T-helper 2 cell treated with Interferon-gamma antibody and Interleukin-4, amounts not matched to agents 100 ng/mL and 5 ng/mL, for 36 hours (primary cell): ENCODE measurements around the gene PIGU. TPM values are rescaled to one million over a fixed set of nuclear protein-coding genes. Genes with fewer than 3 reads are reported as not detected.
"Not testable (repeated sequence)": the region's sequence is repeated elsewhere in the genome, so short reads cannot be mapped to it uniquely, and the experiment has no call there.

ENCODE experiments used
- intact Hi-C: fragments of 100-400 bp; cut with micrococcal nuclease; formaldehyde crosslinking; loops from one replicate; pipeline ENCODE4 v1.15.1; 2023
- total RNA-seq: library from RNA; stranded (reverse); gene quantifications from 2 replicates; pipeline ENCODE4 v1.2.3, GENCODE V29; 2022

Gene PIGU
- total RNA-seq, 1 donor from 2014 or later, result 22.0 TPM

DNA sequence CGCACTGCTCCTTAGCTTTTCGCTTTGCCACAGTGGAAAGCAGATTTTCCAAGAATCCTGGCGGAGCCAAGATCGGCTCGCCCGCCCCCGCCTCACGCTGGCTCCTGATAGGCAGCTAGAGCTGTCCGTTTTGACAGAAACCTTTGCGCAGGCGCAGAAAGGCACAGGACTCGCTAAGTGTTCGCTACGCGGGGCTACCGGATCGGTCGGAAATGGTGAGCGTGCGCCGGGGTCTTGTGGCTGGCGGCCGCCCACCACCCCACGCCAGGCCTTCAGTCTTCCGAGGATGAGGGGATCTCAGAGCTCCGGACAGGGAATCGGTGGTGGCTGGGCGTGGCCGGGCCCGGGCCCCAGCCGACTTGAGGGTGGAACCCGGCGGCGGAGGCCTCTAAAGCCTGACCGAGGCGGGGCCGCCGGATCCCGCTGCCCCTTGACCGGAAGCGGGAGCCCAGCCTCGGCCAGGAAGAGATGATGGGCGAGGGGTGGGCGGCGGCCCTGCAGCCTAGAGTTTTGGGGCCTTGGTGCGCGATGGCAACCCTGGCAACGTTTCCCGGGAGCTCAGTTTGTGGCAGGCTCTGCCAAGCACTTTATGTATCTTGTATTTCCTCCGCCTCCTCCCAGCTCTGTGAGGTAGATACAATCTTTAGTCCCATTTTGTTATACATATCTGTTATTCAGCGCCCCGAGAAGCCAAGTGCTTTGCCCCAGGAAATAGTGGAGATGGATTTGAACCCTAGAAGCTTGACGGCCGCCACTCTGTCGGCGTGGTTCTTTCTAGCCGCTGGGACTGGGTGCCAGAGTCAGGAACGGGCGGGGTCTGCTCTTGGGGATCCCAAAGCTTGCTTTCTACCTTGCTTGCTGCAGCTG is 160.4 kb downstream of the PIGU start, which contains the start of gene DYNLRB1:
DYNLRB1 (plus strand) TSS at position 176 of the 867 bp plus-strand sequence; CDS start at position 213, 37 bp downstream.
- intact Hi-C loops, result loop anchor here (1.0 to 2.0 kb wide), 5 partner anchors 161 to 524 kb away; partner anchors contain the start of genes AHCY, PIGU and RALY

DNA sequence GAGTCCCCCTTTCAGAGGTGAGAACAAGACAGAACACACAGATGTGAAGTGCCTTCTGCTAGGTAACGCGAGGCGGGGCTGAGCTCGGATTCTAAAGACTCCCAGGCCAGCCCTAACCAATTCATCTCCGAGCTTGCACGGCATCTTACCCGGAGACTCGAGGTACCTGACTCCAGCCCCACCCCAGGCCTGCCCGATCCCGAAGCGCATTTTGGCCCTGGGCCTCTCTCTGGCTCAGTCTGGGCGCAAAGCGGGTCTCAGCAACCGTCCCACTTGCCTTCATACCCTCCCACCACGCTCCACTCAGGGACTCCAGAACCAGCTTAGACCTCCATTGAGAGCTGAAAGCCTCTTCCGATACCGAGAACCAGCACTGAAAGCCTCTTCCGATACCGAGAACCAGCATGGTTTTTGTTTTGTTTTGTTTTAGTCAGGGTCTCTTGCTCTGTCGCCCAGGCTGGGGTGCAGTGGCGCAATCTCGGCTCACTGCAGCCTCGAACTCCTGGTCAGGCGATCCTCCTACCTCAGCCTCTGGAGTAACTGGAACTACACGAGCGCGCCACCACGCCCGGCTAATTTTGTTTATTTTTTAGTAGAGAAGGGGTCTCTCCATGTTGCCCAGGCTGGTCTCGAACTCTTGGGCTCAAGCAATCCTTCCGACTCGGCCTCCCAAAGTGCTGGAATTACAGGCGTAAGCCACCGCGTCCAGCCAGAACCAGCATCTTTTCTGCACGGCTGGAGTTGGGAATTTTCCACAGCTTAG is 161.2 kb downstream of the PIGU start:
- intact Hi-C loops, result loop anchor here (1.0 to 2.0 kb wide), 6 partner anchors 152 to 523 kb away; partner anchors contain the start of genes AHCY, ITCH, PIGU and RALY

DNA sequence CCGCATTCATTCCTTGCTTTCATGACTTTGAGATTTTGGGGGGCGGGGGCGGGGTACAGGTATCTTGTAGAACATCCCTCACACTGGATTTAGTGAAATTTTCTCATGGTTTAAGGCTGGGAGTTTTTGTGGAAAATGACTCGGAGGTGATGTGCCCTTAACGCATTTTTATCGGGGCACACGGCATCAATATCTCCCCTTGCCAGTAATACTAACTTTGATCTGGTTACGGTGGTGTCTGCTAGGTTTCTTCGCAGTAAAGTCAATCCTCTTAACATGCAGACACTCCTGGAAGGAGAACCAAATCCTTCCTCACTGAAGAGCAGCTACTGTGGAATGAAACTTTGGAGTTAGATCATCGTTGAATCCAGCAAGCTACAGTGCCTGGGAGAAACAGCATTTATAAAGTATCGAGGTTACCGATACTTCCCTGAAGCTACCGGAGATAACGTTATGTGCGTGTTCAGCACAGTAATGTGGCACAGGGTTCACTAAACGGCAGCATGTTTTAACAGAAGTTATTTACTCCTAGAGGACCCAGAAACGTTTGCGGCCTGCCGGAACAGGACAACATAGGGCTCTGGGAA is 161.9 kb downstream of the PIGU start:
- intact Hi-C loops, result loop anchor here (1.0 kb wide), 1 partner anchor 152 kb away; the partner anchor contains the start of gene ITCH

DNA sequence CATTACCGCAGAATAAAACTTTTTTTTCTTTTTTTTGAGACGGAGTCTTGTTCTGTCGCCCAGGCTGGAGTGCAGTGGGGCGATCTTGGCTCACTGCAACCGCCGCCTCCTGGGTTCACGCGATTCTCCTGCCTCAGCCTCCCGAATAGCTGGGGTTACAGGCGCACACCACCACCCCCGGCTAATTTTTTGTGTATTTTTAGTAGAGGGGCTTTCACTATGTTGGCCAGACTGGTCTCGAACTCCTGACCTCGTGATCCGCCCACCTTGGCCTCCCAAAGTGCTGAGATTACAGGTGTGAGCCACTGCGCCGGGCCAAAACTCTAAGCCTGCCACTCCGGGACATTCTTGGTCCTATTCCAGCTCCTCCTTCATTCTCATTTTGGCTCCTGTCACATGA is 162.9 kb downstream of the PIGU start:
- intact Hi-C loops, result not testable (repeated sequence)

DNA sequence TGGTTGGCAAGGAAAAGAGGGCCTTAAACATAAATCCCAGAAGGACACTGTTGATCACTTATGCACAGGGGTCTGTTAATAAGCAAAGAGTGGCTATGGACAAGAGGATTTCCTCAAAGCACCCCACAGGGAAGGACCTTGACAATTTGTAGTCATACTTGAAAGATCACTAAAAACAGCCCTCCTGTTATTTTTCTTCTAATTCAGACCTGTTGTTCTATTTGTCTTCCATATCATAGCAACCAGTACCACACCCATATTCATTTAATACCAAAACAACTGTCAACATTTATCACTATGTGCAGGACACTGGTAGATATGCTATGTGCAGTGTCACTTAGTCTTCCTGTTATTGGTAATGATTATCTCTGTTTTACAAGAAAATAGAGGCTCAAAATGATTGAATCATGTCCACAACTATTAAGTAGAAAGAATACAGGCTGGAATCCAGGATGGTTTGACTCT is 163.9 kb downstream of the PIGU start:
- intact Hi-C loops, result no loop called here

DNA sequence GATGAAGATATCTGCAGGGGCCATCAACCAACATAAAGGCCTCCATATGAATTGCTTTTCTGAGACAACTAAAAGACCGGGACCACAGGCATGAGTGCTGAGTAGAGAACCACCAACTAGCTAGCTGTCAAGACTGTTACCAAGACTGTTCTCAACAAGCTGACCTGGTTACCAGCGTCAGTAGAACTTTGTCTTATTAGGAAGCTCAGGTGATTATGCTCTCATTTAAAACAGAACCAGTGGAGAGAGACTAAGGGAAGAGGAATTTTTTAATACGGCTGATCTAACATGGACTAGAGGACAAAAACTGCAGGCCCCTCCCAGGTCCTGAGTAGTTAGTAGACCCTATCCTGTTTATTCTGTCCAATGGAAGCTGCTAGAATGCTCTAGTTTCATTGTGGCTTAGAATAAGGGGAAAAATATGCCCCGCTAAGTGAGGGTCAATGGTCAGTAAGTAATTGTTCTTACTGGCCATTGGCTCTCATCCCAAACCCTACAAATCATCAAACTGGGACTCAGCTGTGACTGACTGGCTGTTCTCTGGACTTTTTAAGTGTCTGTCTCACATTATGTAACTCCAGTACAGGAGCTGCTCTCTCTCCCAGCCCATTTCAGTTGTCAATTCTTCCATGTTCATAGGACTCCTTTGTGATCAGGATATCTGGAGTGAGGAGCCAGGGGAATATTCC is 164.5 kb downstream of the PIGU start:
- intact Hi-C loops, result no loop called here

DNA sequence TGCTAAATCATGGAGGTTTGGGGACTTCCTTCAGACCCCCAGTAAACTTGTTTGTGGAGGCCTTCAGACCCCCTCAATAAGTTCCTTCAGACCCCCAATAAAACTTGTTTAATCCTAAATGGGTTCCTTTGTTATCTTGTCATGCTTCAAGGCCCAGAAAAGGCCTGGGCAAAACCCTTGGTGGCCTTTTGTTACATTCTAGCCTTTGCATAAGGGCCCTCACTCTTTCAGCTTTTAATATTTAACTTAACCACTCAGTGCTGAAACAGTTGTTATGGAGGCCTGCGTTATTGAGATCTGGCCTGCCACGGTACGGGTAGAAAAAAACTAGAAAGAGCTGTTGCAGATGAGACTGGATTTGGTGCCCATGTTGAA is 165.0 kb downstream of the PIGU start:
- intact Hi-C loops, result no loop called here

DNA sequence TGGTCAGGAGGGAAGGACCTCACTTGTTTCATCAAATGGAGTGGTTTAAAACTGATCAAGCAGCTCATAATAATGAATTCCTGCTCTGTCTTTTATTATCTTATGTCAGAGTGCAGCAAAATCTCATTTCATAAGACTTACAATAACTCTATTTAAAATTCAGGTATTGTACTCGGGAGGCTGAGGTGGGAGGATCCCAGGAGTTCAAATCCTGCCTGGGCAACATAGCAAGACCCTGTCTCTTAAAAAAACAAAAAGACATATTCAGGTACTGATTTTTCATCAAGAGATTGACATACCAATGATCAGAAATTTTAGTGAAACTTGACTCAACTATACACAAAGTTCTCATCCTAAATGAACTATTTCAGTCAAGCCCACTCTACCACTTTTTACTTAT is 166.3 kb downstream of the PIGU start:
- intact Hi-C loops, result no loop called here

Other genes with a start within 250 kb of the PIGU start
- gene DYNLRB1, start 160.7 kb downstream of the PIGU start, total RNA-seq, result 84.1 and 85.4 TPM in 2 replicates
- 2.7 and 2.8 TPM in 2 replicates for gene MAP1LC3A, start 118.4 kb downstream of the PIGU start, total RNA-seq
- 1.6 and 2.1 TPM in 2 replicates for gene TP53INP2, start 27.3 kb upstream of the PIGU start, total RNA-seq
- 33.8 and 33.9 TPM in 2 replicates for gene NCOA6, start 148.6 kb upstream of the PIGU start, total RNA-seq
- gene GGT7, start 195.8 kb upstream of the PIGU start, total RNA-seq, result 10.2 and 11.6 TPM in 2 replicates
- 36.4 and 44.5 TPM in 2 replicates for gene ACSS2, start 199.5 kb upstream of the PIGU start, total RNA-seq